ENCODE measurements around the gene REG1B. TPM values are rescaled to one million over a fixed set of nuclear protein-coding genes. Genes with fewer than 3 reads are reported as not detected.

REG1B gene
- polyA plus RNA-seq, 1 of the 3 experiments (the other 2 are of a cell fraction) = not detected

DNA sequence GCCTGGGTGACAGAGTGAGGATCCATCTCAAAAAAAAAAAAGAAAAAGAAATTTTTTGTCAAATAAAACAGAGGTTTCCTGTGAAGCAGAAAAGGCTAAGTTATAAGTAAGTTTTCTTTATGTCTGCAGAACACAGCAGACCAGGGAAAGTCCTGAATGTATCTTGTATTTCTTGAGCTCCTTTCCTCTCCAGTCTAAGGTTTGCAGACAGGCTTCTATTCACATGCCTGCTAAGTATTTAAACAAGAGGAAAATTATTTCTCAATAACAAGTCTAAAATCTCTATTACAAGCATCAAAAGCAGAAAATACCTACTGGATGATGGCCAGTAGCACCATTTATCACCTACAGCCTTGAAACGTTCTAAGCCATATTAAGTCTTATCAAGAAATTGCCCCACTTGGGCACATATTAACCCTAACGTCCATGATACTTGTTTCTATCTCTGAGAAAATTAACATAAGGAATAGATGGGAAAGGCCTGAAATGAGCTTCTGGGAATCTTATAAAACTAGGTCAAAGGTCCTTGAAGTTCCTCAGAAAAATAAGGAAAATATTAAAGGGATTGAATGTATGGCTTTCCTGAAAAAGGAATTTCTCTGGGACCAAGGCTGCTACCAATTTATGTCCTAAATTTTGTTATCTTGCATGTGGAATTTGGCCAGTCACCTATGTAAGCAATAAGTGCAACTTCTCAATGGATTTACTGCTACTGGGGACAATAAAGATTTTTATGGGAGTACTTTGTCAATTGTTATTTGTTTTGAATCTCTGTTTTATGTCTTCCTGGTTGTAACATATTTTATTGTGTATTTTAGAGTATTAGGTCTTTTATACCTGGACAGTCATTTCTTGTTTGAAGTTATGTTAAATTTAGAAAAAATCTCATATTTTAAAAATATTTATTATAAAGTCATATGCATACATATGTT is 29.5 kb upstream of the REG1B start:
- H3K4me1 ChIP-seq (ENCODE audit: control insufficient read depth in 1 of 2, insufficient read depth in 2 of 2, low read depth in 1 of 2, low read length in 1 of 2) = no peaks in the 10 kb centered on the region
- TF ChIP-seq RCOR1 (IDR thresholded peaks at IDR 0.05; ENCODE audit: low read length) = no peak
- TF ChIP-seq SMC3 (IDR thresholded peaks at IDR 0.05; ENCODE audit: low read depth, low read length) = no peak
- TF ChIP-seq, protein P1, sequence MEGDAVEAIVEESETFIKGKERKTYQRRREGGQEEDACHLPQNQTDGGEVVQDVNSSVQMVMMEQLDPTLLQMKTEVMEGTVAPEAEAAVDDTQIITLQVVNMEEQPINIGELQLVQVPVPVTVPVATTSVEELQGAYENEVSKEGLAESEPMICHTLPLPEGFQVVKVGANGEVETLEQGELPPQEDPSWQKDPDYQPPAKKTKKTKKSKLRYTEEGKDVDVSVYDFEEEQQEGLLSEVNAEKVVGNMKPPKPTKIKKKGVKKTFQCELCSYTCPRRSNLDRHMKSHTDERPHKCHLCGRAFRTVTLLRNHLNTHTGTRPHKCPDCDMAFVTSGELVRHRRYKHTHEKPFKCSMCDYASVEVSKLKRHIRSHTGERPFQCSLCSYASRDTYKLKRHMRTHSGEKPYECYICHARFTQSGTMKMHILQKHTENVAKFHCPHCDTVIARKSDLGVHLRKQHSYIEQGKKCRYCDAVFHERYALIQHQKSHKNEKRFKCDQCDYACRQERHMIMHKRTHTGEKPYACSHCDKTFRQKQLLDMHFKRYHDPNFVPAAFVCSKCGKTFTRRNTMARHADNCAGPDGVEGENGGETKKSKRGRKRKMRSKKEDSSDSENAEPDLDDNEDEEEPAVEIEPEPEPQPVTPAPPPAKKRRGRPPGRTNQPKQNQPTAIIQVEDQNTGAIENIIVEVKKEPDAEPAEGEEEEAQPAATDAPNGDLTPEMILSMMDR (IDR thresholded peaks at IDR 0.05) = no peak
- no peak for TF ChIP-seq CHD2 (IDR thresholded peaks at IDR 0.05; ENCODE audit: low read length, partially characterized antibody)
- no peak for TF ChIP-seq EZH2phosphoT487 (IDR thresholded peaks at IDR 0.05; ENCODE audit: borderline replicate concordance, low read depth)
- no peak for TF ChIP-seq TEAD4 (IDR thresholded peaks at IDR 0.05; ENCODE audit: borderline replicate concordance, insufficient read depth)
- TF ChIP-seq GATA2 (CRISPR knock-in tag; IDR thresholded peaks at IDR 0.05) = no peak
- TF ChIP-seq FOXM1 (IDR thresholded peaks at IDR 0.05; ENCODE audit: low read depth) = no peak
- TF ChIP-seq, protein P2, sequence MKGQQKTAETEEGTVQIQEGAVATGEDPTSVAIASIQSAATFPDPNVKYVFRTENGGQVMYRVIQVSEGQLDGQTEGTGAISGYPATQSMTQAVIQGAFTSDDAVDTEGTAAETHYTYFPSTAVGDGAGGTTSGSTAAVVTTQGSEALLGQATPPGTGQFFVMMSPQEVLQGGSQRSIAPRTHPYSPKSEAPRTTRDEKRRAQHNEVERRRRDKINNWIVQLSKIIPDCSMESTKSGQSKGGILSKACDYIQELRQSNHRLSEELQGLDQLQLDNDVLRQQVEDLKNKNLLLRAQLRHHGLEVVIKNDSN (IDR thresholded peaks at IDR 0.05; ENCODE audit: borderline replicate concordance, low read depth) = no peak
- TF ChIP-seq, protein P3, sequence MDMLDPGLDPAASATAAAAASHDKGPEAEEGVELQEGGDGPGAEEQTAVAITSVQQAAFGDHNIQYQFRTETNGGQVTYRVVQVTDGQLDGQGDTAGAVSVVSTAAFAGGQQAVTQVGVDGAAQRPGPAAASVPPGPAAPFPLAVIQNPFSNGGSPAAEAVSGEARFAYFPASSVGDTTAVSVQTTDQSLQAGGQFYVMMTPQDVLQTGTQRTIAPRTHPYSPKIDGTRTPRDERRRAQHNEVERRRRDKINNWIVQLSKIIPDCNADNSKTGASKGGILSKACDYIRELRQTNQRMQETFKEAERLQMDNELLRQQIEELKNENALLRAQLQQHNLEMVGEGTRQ (IDR thresholded peaks at IDR 0.05; ENCODE audit: borderline replicate concordance, low read depth, low read length) = no peak
- TF ChIP-seq, protein P4, sequence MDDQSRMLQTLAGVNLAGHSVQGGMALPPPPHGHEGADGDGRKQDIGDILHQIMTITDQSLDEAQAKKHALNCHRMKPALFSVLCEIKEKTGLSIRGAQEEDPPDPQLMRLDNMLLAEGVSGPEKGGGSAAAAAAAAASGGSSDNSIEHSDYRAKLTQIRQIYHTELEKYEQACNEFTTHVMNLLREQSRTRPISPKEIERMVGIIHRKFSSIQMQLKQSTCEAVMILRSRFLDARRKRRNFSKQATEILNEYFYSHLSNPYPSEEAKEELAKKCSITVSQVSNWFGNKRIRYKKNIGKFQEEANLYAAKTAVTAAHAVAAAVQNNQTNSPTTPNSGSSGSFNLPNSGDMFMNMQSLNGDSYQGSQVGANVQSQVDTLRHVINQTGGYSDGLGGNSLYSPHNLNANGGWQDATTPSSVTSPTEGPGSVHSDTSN (IDR thresholded peaks at IDR 0.05) = no peak
- no peak overlapping the region for H2AFZ ChIP-seq (ENCODE audit: low read depth)
- WGBS (ENCODE audit: low lambda C conversion rate) = 9% methylated on average over 2 of the region's 2 CpGs
- H3K36me3 ChIP-seq (replicated peaks in 1 of 2; ENCODE audit: control insufficient read depth in 1 of 2, insufficient read depth in 2 of 2, low read length in 1 of 2) = no peaks in the 10 kb centered on the region
- no peak overlapping the region for H3K4me3 ChIP-seq (ENCODE audit: low read depth in 2 of 2, low read length in 1 of 2)
- no peak overlapping the region for H3K27ac ChIP-seq (ENCODE audit: low read depth in 2 of 2, low read length in 1 of 2)
- no peak for DNase-seq
- H3K27me3 ChIP-seq (ENCODE audit: insufficient read depth) = no peaks in the 10 kb centered on the region
- no peaks in the 10 kb centered on the region for H3K79me2 ChIP-seq (ENCODE audit: insufficient read depth)
- H3F3A ChIP-seq (replicated peaks; ENCODE audit: insufficient read depth) = no peaks in the 10 kb centered on the region
- no peaks in the 10 kb centered on the region for H4K20me1 ChIP-seq (ENCODE audit: insufficient read depth)
- no peak overlapping the region for H3K9ac ChIP-seq
- ChIA-PET CTCF (interaction anchor here (0.7 kb wide), 1 partner anchor 109 kb away, joined by 3 read pairs; no protein-coding TSS in a partner anchor), POLR2A (no interaction called here)
- no peaks in the 10 kb centered on the region for H3K9me3 ChIP-seq
- no peak overlapping the region for H3K4me2 ChIP-seq
- no peaks in the 10 kb centered on the region for H3K9me2 ChIP-seq

All from SK-N-SH (cell line).